PFSK-1 (cell line): Measurements from ENCODE around the gene DIP2C.

ENCODE experiments used
- FOXP2 ChIP-seq: optimal IDR thresholded peaks from 2 replicates; pipeline ENCODE3; 2011; ENCODE audit warnings: borderline replicate concordance, control low read depth, inconsistent platforms; ENCODE audit not compliant: insufficient read depth; ENCODE audit errors: extremely low read length, extremely low read depth
- POLR2AphosphoS5 ChIP-seq: IDR thresholded peaks from 2 replicates; pipeline ENCODE4 v1.6.1; 2012; ENCODE audit warnings: low read depth, mild to moderate bottlenecking, control low read depth, low read length, moderate library complexity
- SIN3A ChIP-seq: IDR thresholded peaks from 2 replicates; pipeline ENCODE4 v1.6.1; 2012; ENCODE audit warnings: mild to moderate bottlenecking, low read length, moderate library complexity, borderline replicate concordance; ENCODE audit not compliant: insufficient read depth
- TAF1 ChIP-seq: IDR thresholded peaks from 2 replicates; pipeline ENCODE4 v1.6.1; 2012; ENCODE audit warnings: low read length, control low read depth, borderline replicate concordance; ENCODE audit not compliant: insufficient read depth
- TF ChIP-seq, protein P1 (sequence below), 2 experiments: IDR thresholded peaks; 2 replicates each; pipeline versions ENCODE4 v1.6.1 to v1.8.0; 2011 to 2012; ENCODE audit warnings: low read depth in 2 of 2, low read length in 2 of 2, control low read depth in 1 of 2, inconsistent platforms in 1 of 2, mild to moderate bottlenecking in 1 of 2, moderate library complexity in 1 of 2; ENCODE audit not compliant: insufficient read depth in 1 of 2

DNA sequence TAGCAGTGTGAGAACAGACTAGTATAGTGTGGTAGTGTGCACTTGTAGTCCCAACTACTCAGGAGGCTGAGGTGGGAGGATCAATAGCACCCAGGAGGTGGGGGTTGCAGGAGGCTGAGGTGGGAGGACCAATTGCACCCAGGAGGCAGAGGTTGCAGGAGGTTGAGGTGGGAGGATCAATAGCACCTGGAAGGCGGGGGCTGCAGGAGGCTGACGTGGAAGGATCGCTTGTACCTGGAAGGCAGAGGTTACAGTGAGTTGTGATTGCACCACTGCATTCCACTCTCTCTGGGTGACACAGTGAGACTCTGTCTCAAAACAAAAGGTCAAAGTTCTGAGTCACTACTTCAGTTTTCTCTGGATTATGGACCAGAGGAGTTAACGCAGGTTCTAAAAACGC is 22.6 kb upstream of the DIP2C start:
- TF ChIP-seq POLR2AphosphoS5 (no peak), TAF1 (no peak), SIN3A (no peak), FOXP2 (no peak)
- TF ChIP-seq, protein P1, sequence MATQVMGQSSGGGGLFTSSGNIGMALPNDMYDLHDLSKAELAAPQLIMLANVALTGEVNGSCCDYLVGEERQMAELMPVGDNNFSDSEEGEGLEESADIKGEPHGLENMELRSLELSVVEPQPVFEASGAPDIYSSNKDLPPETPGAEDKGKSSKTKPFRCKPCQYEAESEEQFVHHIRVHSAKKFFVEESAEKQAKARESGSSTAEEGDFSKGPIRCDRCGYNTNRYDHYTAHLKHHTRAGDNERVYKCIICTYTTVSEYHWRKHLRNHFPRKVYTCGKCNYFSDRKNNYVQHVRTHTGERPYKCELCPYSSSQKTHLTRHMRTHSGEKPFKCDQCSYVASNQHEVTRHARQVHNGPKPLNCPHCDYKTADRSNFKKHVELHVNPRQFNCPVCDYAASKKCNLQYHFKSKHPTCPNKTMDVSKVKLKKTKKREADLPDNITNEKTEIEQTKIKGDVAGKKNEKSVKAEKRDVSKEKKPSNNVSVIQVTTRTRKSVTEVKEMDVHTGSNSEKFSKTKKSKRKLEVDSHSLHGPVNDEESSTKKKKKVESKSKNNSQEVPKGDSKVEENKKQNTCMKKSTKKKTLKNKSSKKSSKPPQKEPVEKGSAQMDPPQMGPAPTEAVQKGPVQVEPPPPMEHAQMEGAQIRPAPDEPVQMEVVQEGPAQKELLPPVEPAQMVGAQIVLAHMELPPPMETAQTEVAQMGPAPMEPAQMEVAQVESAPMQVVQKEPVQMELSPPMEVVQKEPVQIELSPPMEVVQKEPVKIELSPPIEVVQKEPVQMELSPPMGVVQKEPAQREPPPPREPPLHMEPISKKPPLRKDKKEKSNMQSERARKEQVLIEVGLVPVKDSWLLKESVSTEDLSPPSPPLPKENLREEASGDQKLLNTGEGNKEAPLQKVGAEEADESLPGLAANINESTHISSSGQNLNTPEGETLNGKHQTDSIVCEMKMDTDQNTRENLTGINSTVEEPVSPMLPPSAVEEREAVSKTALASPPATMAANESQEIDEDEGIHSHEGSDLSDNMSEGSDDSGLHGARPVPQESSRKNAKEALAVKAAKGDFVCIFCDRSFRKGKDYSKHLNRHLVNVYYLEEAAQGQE (IDR thresholded peaks at IDR 0.05; ENCODE audit: insufficient read depth in 1 of 2, low read depth in 2 of 2, low read length in 2 of 2) = no peak
